BLaER1 treated with 17β-estradiol and CSF1 and Interleukin-3, amounts not matched to agents 10 nM and 100 nM (cell line): ENCODE data around the gene IFNB1.
A peak's percentile ranks its signal among the peaks of the same experiment; 100 is the strongest.

Experiments
- H3K27ac ChIP-seq, 11 experiments: shearing (Covaris generic); formaldehyde crosslinking; 2 replicates each; pipeline ENCODE4 v1.8.1; 2022
- H3K27me3 ChIP-seq, 11 experiments: shearing (Covaris generic); formaldehyde crosslinking; 2 replicates each; pipeline ENCODE4 v1.8.1; 2022
- H3K36me3 ChIP-seq, 11 experiments: shearing (Covaris generic); formaldehyde crosslinking; 2 replicates each; pipeline ENCODE4 v1.8.1; 2022
- H3K4me1 ChIP-seq, 10 experiments: shearing (Covaris generic); formaldehyde crosslinking; 2 replicates each; pipeline ENCODE4 v1.8.1; 2022
- H3K4me2 ChIP-seq, 11 experiments: shearing (Covaris generic); formaldehyde crosslinking; 2 replicates each; pipeline ENCODE4 v1.8.1; 2022
- H3K4me3 ChIP-seq, 10 experiments: shearing (Covaris generic); formaldehyde crosslinking; 2 replicates each; pipeline ENCODE4 v1.8.1; 2022
- H3K9ac ChIP-seq, 11 experiments: shearing (Covaris generic); formaldehyde crosslinking; 2 replicates each; pipeline ENCODE4 v1.8.1; 2022
- H3K9me3 ChIP-seq, 11 experiments: shearing (Covaris generic); formaldehyde crosslinking; replicated peaks in 1 of 11; 2 replicates each; pipeline ENCODE4 v1.8.1; 2022
- H4K20me1 ChIP-seq, 11 experiments: shearing (Covaris generic); formaldehyde crosslinking; 2 replicates each; pipeline ENCODE4 v1.8.1; 2022
- Cebpa-rat ChIP-seq, 11 experiments: shearing (Covaris generic); IDR thresholded peaks; 2 replicates each; pipeline ENCODE4 v1.8.1; 2022

Gene IFNB1

DNA sequence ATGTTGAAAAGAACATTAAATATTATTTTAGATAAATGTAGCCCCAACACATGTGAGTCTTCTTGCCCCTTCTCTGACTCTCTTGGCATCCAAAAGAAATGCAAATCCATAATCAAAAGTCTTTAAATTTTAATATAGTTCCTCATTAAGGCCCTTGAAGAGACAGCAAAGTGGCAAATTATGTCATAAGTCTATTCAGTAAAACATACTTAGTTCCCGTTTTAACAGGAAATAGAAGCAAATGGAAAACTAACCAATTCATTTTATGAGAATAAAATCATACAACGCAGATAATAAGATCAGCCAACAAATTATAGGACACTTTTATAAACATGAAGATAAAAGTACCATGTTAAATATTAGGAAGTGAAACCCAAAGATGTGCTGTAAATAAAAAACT, 20.1 kb upstream of the IFNB1 start:
- Histone ChIP-seq H3K27ac (0 out of 22 replicates have a peak overlapping the region, but pooled peaks of 1 of the 11 experiments have one; percentile 11), H3K4me2 (peak overlapping the region in 9 of 11 experiments; percentile 53 to 87 (median 73); a peak in 14 of 22 replicates)
- TF ChIP-seq Cebpa-rat (IDR thresholded peaks at IDR 0.05): no peak

DNA sequence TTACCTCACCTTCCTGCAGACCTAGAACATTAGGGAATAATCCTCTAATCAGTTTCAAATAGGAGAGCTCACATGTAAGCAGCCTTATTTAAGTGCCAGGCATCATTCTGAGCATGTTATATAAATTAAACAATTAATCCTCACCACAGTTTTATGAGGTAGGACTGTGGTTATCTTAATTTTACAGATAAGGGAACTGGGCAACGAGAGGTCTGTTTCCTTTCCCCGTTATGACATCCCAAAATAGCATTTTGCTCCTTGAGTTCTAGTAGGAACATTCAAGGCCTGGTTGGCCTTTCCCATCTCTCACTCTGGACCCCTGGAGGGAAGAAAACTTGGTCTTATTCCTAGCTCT, 19.1 kb upstream of the IFNB1 start:
- peak overlapping the region in 9 of 11 experiments; percentile 18 to 62 (median 46); a peak in 16 of 22 replicates for H3K27ac ChIP-seq
- peak overlapping the region in 5 of 10 experiments; percentile 1 to 32 (median 22); a peak in 2 of 20 replicates for H3K4me3 ChIP-seq
- H3K27me3 ChIP-seq: no peaks in the 10 kb centered on the region
- H4K20me1 ChIP-seq: no peaks in the 10 kb centered on the region
- no peaks in the 10 kb centered on the region for H3K36me3 ChIP-seq
- H3K4me2 ChIP-seq: peak overlapping the region; percentile 53 to 87 (median 74)
- H3K4me1 ChIP-seq: peaks cover 21 to 41% (median 30%) of the 10 kb centered on the region in 10 experiments
- H3K9ac ChIP-seq: peak overlapping the region in 2 of 11 experiments; percentile 11 to 20; a peak in 3 of 22 replicates
- no peak for TF ChIP-seq Cebpa-rat (IDR thresholded peaks at IDR 0.05)
- H3K9me3 ChIP-seq: peaks cover 0 to 12% (median 7%) of the 10 kb centered on the region in 11 experiments; a peak in 11 of 22 replicates

More for the DNA sequence above, 20.1 kb upstream of the IFNB1 start:
- no peaks in the 10 kb centered on the region for H4K20me1 ChIP-seq
- no peaks in the 10 kb centered on the region for H3K36me3 ChIP-seq
- H3K27me3 ChIP-seq: no peaks in the 10 kb centered on the region
- H3K9ac ChIP-seq: no peak overlapping the region
- H3K4me1 ChIP-seq: peaks cover 20 to 38% (median 26%) of the 10 kb centered on the region in 10 experiments
- H3K9me3 ChIP-seq: peaks cover 0 to 12% (median 7%) of the 10 kb centered on the region in 11 experiments; a peak in 11 of 22 replicates
- no peak overlapping the region for H3K4me3 ChIP-seq

DNA sequence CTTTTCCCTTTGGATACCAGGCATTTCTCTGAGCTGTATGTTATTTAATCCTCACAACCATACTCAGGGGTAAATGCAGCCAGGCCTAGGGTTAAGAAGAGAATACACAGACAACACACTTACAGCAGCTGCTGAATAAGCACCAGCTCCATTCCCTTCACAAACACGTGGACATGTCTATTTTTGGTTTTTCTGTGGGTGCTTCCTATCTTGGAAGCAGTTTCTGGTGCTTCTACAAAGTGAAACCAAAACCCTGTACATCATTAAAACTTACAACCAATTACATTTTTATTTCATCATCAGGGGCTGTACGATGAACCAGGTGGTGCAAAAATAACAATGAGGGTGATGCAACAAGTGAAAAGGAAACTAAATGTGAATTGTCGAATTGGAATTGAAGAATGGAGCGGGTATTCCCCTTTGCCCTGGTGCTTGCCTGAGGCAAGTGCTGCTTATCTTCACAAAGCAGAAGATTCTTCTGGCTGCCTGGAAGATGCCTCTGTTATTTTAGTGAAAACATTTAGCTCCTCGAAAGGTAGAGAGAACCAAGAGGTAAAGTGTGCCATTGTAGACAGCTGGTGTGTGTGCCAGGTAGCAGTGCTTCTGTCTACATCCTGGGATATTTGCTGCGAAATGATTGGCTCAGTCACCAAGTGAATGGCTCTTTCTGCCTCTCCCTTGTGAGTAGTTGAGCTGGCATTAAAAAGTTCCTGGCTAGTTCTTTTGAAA, 18.6 kb upstream of the IFNB1 start:
- Histone ChIP-seq H3K4me2 (peak overlapping the region; percentile 53 to 87 (median 74)), H3K27ac (peak overlapping the region in 9 of 11 experiments; percentile 18 to 62 (median 46); a peak in 18 of 22 replicates), H3K9ac (peak overlapping the region in 3 of 11 experiments; percentile 1 to 20 (median 11); a peak in 4 of 22 replicates), H3K36me3 (no peaks in the 10 kb centered on the region), H3K4me1 (peaks cover 26 to 46% (median 35%) of the 10 kb centered on the region in 10 experiments), H3K9me3 (peaks cover 0 to 12% (median 7%) of the 10 kb centered on the region in 11 experiments; a peak in 11 of 22 replicates), H4K20me1 (no peaks in the 10 kb centered on the region), H3K4me3 (peak overlapping the region in 7 of 10 experiments; percentile 1 to 32 (median 23); a peak in 6 of 20 replicates), H3K27me3 (no peaks in the 10 kb centered on the region)
- TF ChIP-seq Cebpa-rat (IDR thresholded peaks at IDR 0.05): peak in 9 of 11 experiments; percentile 33 to 93 (median 68); a peak in 16 of 22 replicates

DNA sequence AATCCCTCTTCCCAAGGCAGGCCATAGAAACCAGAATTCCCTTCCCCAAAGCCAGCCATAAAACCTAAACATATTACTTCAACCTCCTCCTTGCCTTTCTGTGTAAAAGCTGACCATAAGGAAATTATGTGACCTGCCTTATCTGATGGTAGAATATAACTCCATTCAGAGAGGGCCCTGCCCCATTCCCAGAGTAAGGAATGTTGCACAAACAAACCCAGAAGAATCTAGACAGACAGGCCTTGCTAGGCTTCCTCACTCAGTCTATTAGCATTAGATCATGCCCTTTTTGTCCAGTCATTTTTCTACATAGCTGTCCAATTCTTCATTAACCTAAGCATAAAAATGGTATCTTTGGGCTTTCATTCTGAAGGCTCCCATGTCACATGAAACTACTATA, 17.8 kb upstream of the IFNB1 start:
- H3K36me3 ChIP-seq: no peaks in the 10 kb centered on the region
- no peaks in the 10 kb centered on the region for H4K20me1 ChIP-seq
- H3K9ac ChIP-seq: peak overlapping the region in 1 of 11 experiments; percentile 1; a peak in 1 of 22 replicates
- H3K4me2 ChIP-seq: peak overlapping the region; percentile 53 to 87 (median 74); a peak in 20 of 22 replicates
- H3K9me3 ChIP-seq: peaks cover 0 to 12% (median 7%) of the 10 kb centered on the region in 11 experiments; a peak in 11 of 22 replicates
- no peak overlapping the region for H3K4me3 ChIP-seq
- no peak for TF ChIP-seq Cebpa-rat (IDR thresholded peaks at IDR 0.05)
- no peaks in the 10 kb centered on the region for H3K27me3 ChIP-seq
- peak overlapping the region in 8 of 11 experiments; percentile 18 to 62 (median 45); a peak in 10 of 22 replicates for H3K27ac ChIP-seq
- H3K4me1 ChIP-seq: peaks cover 29 to 49% (median 38%) of the 10 kb centered on the region in 10 experiments

DNA sequence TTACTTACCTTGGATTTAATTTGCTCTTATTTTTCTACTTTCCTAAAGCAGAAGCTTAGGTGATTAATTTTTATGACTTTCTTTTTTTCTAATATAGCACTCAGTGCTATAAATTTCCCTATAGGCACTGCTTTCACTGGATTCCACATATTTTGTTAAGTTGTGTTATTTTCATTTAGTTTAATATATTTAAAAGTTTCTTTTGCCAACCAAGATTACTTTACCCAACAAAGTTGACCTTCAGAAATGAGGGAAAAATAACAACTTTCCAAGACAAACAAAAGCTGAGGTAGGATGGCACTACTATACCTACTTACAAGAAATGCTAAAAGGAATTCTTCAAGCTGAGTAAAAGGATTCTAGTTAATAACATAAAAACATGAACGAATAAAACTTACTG, 8.8 kb upstream of the IFNB1 start:
- no peak for TF ChIP-seq Cebpa-rat (IDR thresholded peaks at IDR 0.05)
- H3K4me3 ChIP-seq: no peak overlapping the region
- H4K20me1 ChIP-seq: no peaks in the 10 kb centered on the region
- H3K36me3 ChIP-seq: peaks cover 0 to 11% (median 0%) of the 10 kb centered on the region in 11 experiments; a peak in 4 of 22 replicates
- H3K9me3 ChIP-seq: peaks cover 16 to 34% (median 25%) of the 10 kb centered on the region in 11 experiments
- no peak overlapping the region for H3K4me2 ChIP-seq
- H3K27me3 ChIP-seq: no peaks in the 10 kb centered on the region
- no peak overlapping the region for H3K9ac ChIP-seq
- H3K4me1 ChIP-seq: peaks cover 21 to 34% (median 25%) of the 10 kb centered on the region in 10 experiments
- H3K27ac ChIP-seq: no peak overlapping the region

DNA sequence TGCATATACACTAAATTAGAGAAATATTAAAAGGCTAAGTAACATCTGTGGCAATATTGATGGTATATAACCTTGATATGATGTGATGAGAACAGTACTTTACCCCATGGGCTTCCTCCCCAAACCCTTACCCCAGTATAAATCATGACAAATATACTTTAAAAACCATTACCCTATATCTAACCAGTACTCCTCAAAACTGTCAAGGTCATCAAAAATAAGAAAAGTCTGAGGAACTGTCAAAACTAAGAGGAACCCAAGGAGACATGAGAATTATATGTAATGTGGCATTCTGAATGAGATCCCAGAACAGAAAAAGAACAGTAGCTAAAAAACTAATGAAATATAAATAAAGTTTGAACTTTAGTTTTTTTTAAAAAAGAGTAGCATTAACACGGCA, 7.3 kb upstream of the IFNB1 start:
- H3K4me1 ChIP-seq: peaks cover 21 to 38% (median 25%) of the 10 kb centered on the region in 10 experiments
- no peak for TF ChIP-seq Cebpa-rat (IDR thresholded peaks at IDR 0.05)
- H4K20me1 ChIP-seq: no peaks in the 10 kb centered on the region
- H3K27me3 ChIP-seq: no peaks in the 10 kb centered on the region
- H3K9ac ChIP-seq: no peak overlapping the region
- peaks cover 16 to 43% (median 34%) of the 10 kb centered on the region in 11 experiments for H3K9me3 ChIP-seq
- H3K4me3 ChIP-seq: no peak overlapping the region
- no peak overlapping the region for H3K27ac ChIP-seq
- no peak overlapping the region for H3K4me2 ChIP-seq
- H3K36me3 ChIP-seq: peaks cover 0 to 11% (median 0%) of the 10 kb centered on the region in 11 experiments; a peak in 4 of 22 replicates

DNA sequence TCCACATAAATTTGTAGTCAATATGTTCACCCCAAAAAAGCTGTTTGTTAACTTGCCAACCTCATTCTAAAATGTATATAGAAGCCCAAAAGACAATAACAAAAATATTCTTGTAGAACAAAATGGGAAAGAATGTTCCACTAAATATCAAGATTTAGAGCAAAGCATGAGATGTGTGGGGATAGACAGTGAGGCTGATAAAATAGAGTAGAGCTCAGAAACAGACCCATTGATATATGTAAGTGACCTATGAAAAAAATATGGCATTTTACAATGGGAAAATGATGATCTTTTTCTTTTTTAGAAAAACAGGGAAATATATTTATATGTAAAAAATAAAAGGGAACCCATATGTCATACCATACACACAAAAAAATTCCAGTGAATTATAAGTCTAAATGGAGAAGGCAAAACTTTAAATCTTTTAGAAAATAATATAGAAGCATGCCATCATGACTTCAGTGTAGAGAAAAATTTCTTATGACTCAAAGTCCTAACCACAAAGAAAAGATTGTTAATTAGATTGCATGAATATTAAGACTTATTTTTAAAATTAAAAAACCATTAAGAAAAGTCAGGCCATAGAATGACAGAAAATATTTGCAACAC, 6.6 kb upstream of the IFNB1 start:
- Histone ChIP-seq H3K4me1 (peaks cover 21 to 38% (median 25%) of the 10 kb centered on the region in 10 experiments), H4K20me1 (no peaks in the 10 kb centered on the region), H3K4me3 (no peak overlapping the region), H3K9ac (no peak overlapping the region), H3K27ac (no peak overlapping the region), H3K36me3 (peaks cover 0 to 11% (median 0%) of the 10 kb centered on the region in 11 experiments; a peak in 4 of 22 replicates), H3K4me2 (no peak overlapping the region), H3K9me3 (peaks cover 16 to 47% (median 39%) of the 10 kb centered on the region in 11 experiments), H3K27me3 (no peaks in the 10 kb centered on the region)
- TF ChIP-seq Cebpa-rat (IDR thresholded peaks at IDR 0.05): no peak

DNA sequence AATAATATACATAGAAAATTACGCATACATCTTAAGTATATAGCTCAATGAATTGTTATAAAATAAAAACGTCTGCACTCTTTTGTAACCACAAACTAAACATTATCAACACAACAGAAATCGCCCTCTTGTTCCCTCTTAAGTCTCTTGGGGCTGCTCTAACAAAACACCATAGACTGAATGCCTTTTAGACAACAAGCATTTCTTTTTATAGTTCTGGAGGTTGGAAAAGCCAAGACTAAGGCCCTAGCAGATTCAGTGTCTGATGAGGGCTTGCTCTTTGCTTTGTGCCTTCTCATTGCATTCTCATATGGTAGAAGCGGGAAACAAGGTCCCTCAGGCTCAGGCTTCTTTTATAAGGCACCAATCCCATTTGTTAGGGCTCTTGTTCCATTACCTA, 4.9 kb upstream of the IFNB1 start:
- Histone ChIP-seq H3K27ac (peak overlapping the region in 8 of 11 experiments; percentile 41 to 85 (median 82); a peak in 15 of 22 replicates), H3K9me3 (peaks cover 13 to 50% (median 37%) of the 10 kb centered on the region in 11 experiments), H3K27me3 (no peaks in the 10 kb centered on the region), H3K4me3 (peak overlapping the region in 4 of 10 experiments; percentile 0 to 42 (median 16); a peak in 4 of 20 replicates), H3K9ac (peak overlapping the region in 5 of 11 experiments; percentile 21 to 60 (median 55); a peak in 7 of 22 replicates), H3K4me2 (peak overlapping the region; percentile 48 to 86 (median 74); a peak in 21 of 22 replicates), H4K20me1 (no peaks in the 10 kb centered on the region), H3K4me1 (peaks cover 28 to 38% (median 34%) of the 10 kb centered on the region in 10 experiments), H3K36me3 (peaks cover 0 to 11% (median 0%) of the 10 kb centered on the region in 11 experiments; a peak in 4 of 22 replicates)
- no peak for TF ChIP-seq Cebpa-rat (IDR thresholded peaks at IDR 0.05)
